ENCODE data around the gene ZMYM4.
"Not testable (repeated sequence)": the region's sequence is repeated elsewhere in the genome, so short reads cannot be mapped to it uniquely, and the experiment has no call there.

ZMYM4 gene

GRCh38 chr1:35379317-35380000 lies 111.0 kb downstream of the ZMYM4 start:
- Histone ChIP-seq H3K4me3 (ENCODE audit: low read depth in 1 of 2, low read length in 2 of 2) (no peak overlapping the region), H3K4me1 (ENCODE audit: control insufficient read depth in 1 of 2, insufficient read depth in 2 of 2, low read length in 2 of 2) (no peaks in the 10 kb centered on the region), H3K36me3 (ENCODE audit: control insufficient read depth in 1 of 2, insufficient read depth in 2 of 2, low read length in 2 of 2) (peaks cover 2 to 11% of the 10 kb centered on the region in 2 donors), H3K27me3 (ENCODE audit: low read depth, low read length) (no peaks in the 10 kb centered on the region), H3K27ac (ENCODE audit: low read length) (no peak overlapping the region), H3K9me3 (ENCODE audit: control insufficient read depth in 1 of 2, low read length in 2 of 2) (no peaks in the 10 kb centered on the region)

DNA sequence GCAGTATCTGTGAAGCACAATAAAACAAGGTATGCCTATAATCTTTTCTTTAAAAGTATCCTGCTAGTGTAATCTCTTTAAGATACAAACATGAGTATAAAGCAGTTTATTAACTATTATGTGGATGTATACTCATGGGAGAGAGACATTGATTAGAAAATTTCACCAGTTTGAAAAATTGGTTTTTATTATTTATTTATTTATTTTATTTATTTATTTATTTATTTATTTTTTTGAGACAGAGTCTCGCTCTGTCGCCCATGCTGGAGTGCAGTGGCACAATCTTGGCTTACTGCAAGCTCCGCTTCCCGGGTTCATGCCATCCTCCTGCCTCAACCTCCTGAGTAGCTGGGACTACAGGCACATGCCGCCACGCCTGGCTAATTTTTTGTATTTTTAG lies 111.6 kb downstream of the ZMYM4 start:
- H3K27ac ChIP-seq (ENCODE audit: low read length); H3K27me3 ChIP-seq (ENCODE audit: low read depth, low read length); H3K4me3 ChIP-seq (ENCODE audit: low read depth in 1 of 2, low read length in 2 of 2); H3K9me3 ChIP-seq (ENCODE audit: control insufficient read depth in 1 of 2, low read length in 2 of 2); H3K4me1 ChIP-seq (ENCODE audit: control insufficient read depth in 1 of 2, insufficient read depth in 2 of 2, low read length in 2 of 2): not testable (repeated sequence)
- peaks cover 2 to 11% of the 10 kb centered on the region in 2 donors for H3K36me3 ChIP-seq (ENCODE audit: control insufficient read depth in 1 of 2, insufficient read depth in 2 of 2, low read length in 2 of 2)

- Histone ChIP-seq H3K27me3 (ENCODE audit: low read depth, low read length) (no peaks in the 10 kb centered on the region), H3K9me3 (ENCODE audit: control insufficient read depth in 1 of 2, low read length in 2 of 2) (no peaks in the 10 kb centered on the region), H3K36me3 (ENCODE audit: control insufficient read depth in 1 of 2, insufficient read depth in 2 of 2, low read length in 2 of 2) (peaks cover 10 to 29% of the 10 kb centered on the region in 2 donors), H3K4me3 (ENCODE audit: low read depth in 1 of 2, low read length in 2 of 2) (no peak overlapping the region), H3K4me1 (ENCODE audit: control insufficient read depth in 1 of 2, insufficient read depth in 2 of 2, low read length in 2 of 2) (no peaks in the 10 kb centered on the region), H3K27ac (ENCODE audit: low read length) (no peak overlapping the region)
Measured at GRCh38 chr1:35382107-35382506, 113.6 kb downstream of the ZMYM4 start.

DNA sequence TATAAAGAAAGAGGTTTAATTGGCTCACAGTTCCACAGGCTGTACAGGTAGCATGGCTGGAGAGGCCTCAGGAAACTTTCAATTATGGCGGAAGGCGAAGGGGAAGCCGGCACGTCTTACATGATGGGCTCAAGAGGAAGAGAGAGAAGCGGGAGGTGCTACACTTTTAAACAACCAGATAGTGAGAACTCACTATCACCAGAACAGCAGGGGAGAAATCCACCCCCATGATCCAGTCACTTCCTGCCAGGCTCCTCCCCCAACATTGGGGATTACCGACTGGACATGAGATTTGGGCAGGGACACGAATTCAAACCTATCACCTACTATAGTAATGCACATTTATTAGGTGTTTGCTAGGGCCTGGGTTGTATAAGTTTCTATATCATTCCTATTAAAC lies 117.8 kb downstream of the ZMYM4 start:
- H3K4me1 ChIP-seq (ENCODE audit: control insufficient read depth in 1 of 2, insufficient read depth in 2 of 2, low read length in 2 of 2): no peaks in the 10 kb centered on the region

DNA sequence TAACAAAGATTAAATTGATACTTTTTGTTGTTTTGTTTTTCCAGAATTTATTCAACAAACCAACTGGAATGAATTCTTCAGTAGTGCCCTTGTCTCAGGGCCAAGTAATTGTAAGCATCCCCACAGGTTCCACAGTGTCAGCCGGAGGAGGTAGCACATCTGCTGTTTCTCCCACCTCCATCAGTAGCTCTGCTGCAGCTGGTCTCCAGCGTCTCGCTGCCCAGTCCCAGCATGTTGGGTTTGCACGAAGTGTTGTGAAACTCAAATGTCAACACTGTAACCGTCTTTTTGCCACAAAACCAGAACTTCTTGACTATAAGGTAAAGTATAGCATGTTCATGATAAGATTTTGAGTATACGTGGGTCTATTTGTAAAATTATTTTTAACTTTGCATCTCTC lies 118.5 kb downstream of the ZMYM4 start:
- no peak overlapping the region for H3K27ac ChIP-seq (ENCODE audit: low read length)
- no peaks in the 10 kb centered on the region for H3K9me3 ChIP-seq (ENCODE audit: control insufficient read depth in 1 of 2, low read length in 2 of 2)
- H3K27me3 ChIP-seq (ENCODE audit: low read depth, low read length): no peaks in the 10 kb centered on the region
- no peaks in the 10 kb centered on the region for H3K4me1 ChIP-seq (ENCODE audit: control insufficient read depth in 1 of 2, insufficient read depth in 2 of 2, low read length in 2 of 2)
- peaks cover 20 to 39% of the 10 kb centered on the region in 2 donors for H3K36me3 ChIP-seq (ENCODE audit: control insufficient read depth in 1 of 2, insufficient read depth in 2 of 2, low read length in 2 of 2)
- no peak overlapping the region for H3K4me3 ChIP-seq (ENCODE audit: low read depth in 1 of 2, low read length in 2 of 2)

More for the DNA sequence above, 117.8 kb downstream of the ZMYM4 start:
- no peaks in the 10 kb centered on the region for H3K27me3 ChIP-seq (ENCODE audit: low read depth, low read length)
- no peak overlapping the region for H3K4me3 ChIP-seq (ENCODE audit: low read depth in 1 of 2, low read length in 2 of 2)
- H3K9me3 ChIP-seq (ENCODE audit: control insufficient read depth in 1 of 2, low read length in 2 of 2): no peaks in the 10 kb centered on the region
- peaks cover 20 to 39% of the 10 kb centered on the region in 2 donors for H3K36me3 ChIP-seq (ENCODE audit: control insufficient read depth in 1 of 2, insufficient read depth in 2 of 2, low read length in 2 of 2)
- no peak overlapping the region for H3K27ac ChIP-seq (ENCODE audit: low read length)

- Histone ChIP-seq H3K9me3 (ENCODE audit: control insufficient read depth in 1 of 2, low read length in 2 of 2) (no peaks in the 10 kb centered on the region), H3K27ac (ENCODE audit: low read length) (no peak overlapping the region), H3K4me1 (ENCODE audit: control insufficient read depth in 1 of 2, insufficient read depth in 2 of 2, low read length in 2 of 2) (no peaks in the 10 kb centered on the region), H3K4me3 (ENCODE audit: low read depth in 1 of 2, low read length in 2 of 2) (no peak overlapping the region), H3K27me3 (ENCODE audit: low read depth, low read length) (no peaks in the 10 kb centered on the region), H3K36me3 (ENCODE audit: control insufficient read depth in 1 of 2, insufficient read depth in 2 of 2, low read length in 2 of 2) (peaks cover 45 to 54% of the 10 kb centered on the region in 2 donors)
Measured at GRCh38 chr1:35390600-35391494, 122.3 kb downstream of the ZMYM4 start.

GRCh38 chr1:35394386-35394785 lies 125.9 kb downstream of the ZMYM4 start:
- H3K27ac ChIP-seq (ENCODE audit: low read length): no peak overlapping the region
- H3K36me3 ChIP-seq (ENCODE audit: control insufficient read depth in 1 of 2, insufficient read depth in 2 of 2, low read length in 2 of 2): peaks cover 51 to 60% of the 10 kb centered on the region in 2 donors
- no peak overlapping the region for H3K4me3 ChIP-seq (ENCODE audit: low read depth in 1 of 2, low read length in 2 of 2)
- H3K4me1 ChIP-seq (ENCODE audit: control insufficient read depth in 1 of 2, insufficient read depth in 2 of 2, low read length in 2 of 2): no peaks in the 10 kb centered on the region
- H3K27me3 ChIP-seq (ENCODE audit: low read depth, low read length): no peaks in the 10 kb centered on the region
- H3K9me3 ChIP-seq (ENCODE audit: control insufficient read depth in 1 of 2, low read length in 2 of 2): no peaks in the 10 kb centered on the region

DNA sequence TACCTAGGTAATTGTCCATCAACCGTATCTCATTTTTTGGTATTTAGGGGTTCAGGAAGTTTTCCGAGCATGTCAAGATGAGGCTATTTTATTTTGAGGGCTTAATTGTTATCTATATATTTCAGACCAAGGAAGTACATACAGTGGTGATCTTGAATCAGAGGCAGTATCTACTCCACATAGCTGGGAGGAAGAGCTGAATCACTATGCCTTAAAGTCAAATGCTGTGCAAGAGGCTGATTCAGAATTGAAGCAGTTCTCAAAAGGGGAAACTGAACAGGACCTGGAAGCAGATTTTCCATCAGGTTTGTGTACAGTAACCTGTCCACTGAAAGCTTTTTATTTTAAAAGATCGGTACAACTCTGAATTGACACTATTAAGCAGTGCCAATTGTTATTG lies 130.2 kb downstream of the ZMYM4 start:
- Histone ChIP-seq H3K36me3 (ENCODE audit: control insufficient read depth in 1 of 2, insufficient read depth in 2 of 2, low read length in 2 of 2) (peaks cover 47 to 62% of the 10 kb centered on the region in 2 donors), H3K4me3 (ENCODE audit: low read depth in 1 of 2, low read length in 2 of 2) (no peak overlapping the region), H3K4me1 (ENCODE audit: control insufficient read depth in 1 of 2, insufficient read depth in 2 of 2, low read length in 2 of 2) (no peaks in the 10 kb centered on the region), H3K27ac (ENCODE audit: low read length) (no peak overlapping the region), H3K9me3 (ENCODE audit: control insufficient read depth in 1 of 2, low read length in 2 of 2) (no peaks in the 10 kb centered on the region), H3K27me3 (ENCODE audit: low read depth, low read length) (no peaks in the 10 kb centered on the region)

DNA sequence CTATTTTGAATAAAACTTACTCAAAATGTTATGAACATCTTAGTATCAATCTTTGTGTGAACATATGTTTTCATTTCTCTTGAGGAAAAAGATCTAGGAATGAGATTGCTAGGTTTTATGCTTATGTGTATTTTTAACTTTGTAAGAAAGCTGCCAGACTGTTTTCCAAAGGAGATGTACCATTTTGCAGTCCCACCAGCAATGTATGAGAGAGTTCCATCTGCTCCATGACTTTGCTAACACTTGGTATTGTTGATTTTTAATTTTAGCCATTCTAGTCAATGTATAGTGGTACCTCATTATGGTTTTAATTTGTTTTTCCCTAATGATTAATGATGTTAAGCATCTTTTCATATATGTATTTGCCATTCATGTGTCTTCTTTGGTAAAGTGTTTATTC lies 132.5 kb downstream of the ZMYM4 start:
- Histone ChIP-seq H3K27me3 (ENCODE audit: low read depth, low read length) (no peaks in the 10 kb centered on the region), H3K36me3 (ENCODE audit: control insufficient read depth in 1 of 2, insufficient read depth in 2 of 2, low read length in 2 of 2) (peaks cover 32 to 60% of the 10 kb centered on the region in 2 donors), H3K9me3 (ENCODE audit: control insufficient read depth in 1 of 2, low read length in 2 of 2) (no peaks in the 10 kb centered on the region), H3K4me1 (ENCODE audit: control insufficient read depth in 1 of 2, insufficient read depth in 2 of 2, low read length in 2 of 2) (no peaks in the 10 kb centered on the region), H3K27ac (ENCODE audit: low read length) (no peak overlapping the region), H3K4me3 (ENCODE audit: low read depth in 1 of 2, low read length in 2 of 2) (no peak overlapping the region)

DNA sequence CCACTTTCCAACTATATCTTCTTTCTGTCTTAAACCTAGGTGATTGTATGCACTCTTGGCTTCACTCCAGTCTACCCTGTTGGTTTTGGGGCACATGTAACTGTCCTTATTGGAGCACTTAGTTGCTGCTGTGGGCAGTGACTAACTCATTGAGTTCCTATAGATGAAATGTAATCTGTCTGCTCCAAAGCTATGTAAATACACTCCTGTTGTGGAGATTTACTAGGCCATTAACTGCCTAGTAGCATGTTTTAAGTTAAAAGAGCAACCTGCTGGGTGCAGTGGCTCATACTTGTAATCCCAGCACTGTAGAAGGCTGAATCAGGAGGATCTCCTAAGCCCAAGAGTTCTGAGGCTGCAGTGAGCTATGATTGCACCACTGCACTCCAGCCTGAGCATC lies 137.6 kb downstream of the ZMYM4 start:
- Histone ChIP-seq H3K4me3 (ENCODE audit: low read depth in 1 of 2, low read length in 2 of 2) (no peak overlapping the region), H3K36me3 (ENCODE audit: control insufficient read depth in 1 of 2, insufficient read depth in 2 of 2, low read length in 2 of 2) (peaks cover 34 to 65% of the 10 kb centered on the region in 2 donors), H3K27me3 (ENCODE audit: low read depth, low read length) (no peaks in the 10 kb centered on the region), H3K27ac (ENCODE audit: low read length) (no peak overlapping the region), H3K4me1 (ENCODE audit: control insufficient read depth in 1 of 2, insufficient read depth in 2 of 2, low read length in 2 of 2) (no peaks in the 10 kb centered on the region), H3K9me3 (ENCODE audit: control insufficient read depth in 1 of 2, low read length in 2 of 2) (no peaks in the 10 kb centered on the region)

- no peaks in the 10 kb centered on the region for H3K9me3 ChIP-seq (ENCODE audit: control insufficient read depth in 1 of 2, low read length in 2 of 2)
- no peaks in the 10 kb centered on the region for H3K27me3 ChIP-seq (ENCODE audit: low read depth, low read length)
- no peaks in the 10 kb centered on the region for H3K4me1 ChIP-seq (ENCODE audit: control insufficient read depth in 1 of 2, insufficient read depth in 2 of 2, low read length in 2 of 2)
- H3K36me3 ChIP-seq (ENCODE audit: control insufficient read depth in 1 of 2, insufficient read depth in 2 of 2, low read length in 2 of 2): peaks cover 34 to 55% of the 10 kb centered on the region in 2 donors
- H3K27ac ChIP-seq (ENCODE audit: low read length): no peak overlapping the region
- no peak overlapping the region for H3K4me3 ChIP-seq (ENCODE audit: low read depth in 1 of 2, low read length in 2 of 2)
Measured at GRCh38 chr1:35407743-35408142, 139.2 kb downstream of the ZMYM4 start.

All from muscle layer of duodenum (tissue), 2 donors.